Stimulated activated CD4-positive, alpha-beta T cell treated with anti-CD3 and anti-CD28 coated beads, Interleukin-15, amount 100 ng/mL, for 48 hours (primary cell): Measurements from ENCODE around the gene ZSWIM7.
A peak's percentile ranks its signal among the peaks of the same experiment; 100 is the strongest.

Experiments used
- DNase-seq, 2 donors: peaks; one replicate each; pipeline ENCODE4 v3.0.0-alpha.2; 2020; ENCODE audit warnings: low read depth in 2 of 2

Gene ZSWIM7, protein sequence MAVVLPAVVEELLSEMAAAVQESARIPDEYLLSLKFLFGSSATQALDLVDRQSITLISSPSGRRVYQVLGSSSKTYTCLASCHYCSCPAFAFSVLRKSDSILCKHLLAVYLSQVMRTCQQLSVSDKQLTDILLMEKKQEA

DNA sequence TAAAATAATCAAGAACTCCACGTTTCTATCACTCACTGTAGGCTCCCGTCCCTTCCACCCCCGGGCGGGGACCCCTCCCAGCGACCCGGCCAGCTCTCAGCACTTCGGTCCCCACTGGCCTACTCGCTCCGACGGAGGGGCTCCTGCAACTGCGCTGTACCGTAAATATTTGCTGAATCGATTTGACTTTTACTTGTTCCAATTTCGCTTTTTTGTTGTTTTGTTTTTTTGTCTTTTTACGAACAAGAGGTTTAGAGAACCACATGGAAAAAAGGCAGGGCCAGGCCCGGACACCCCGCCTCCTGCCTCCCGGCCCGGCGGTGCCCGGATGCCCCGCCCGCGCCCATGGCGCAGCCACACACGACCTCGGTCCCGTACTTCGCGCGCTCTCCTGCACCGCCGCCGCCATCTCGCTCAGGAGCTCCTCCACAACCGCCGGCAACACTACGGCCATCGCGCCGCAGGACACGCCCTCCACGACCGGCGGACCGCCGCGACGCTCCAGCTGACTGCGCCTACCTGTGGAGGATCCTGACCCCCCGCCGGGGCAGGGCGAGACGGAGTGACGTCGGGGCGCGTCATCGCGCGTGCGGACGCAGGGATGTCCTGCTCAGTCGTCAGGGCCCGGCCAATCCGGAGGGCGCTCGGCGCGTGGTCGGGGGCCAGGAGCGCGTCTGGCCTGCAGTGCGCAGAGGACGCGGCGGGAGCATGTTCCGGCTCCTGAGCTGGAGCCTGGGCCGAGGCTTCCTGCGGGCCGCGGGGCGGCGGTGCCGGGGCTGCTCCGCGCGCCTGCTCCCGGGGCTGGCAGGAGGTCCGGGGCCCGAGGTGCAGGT lies at the start of gene ZSWIM7, which contains the start of gene TTC19:
TSS of gene ZSWIM7 (minus strand) at position 564 of the 833 bp plus-strand sequence. CDS start at position 454, 110 bp downstream.
TSS of gene TTC19 (plus strand) at position 684 of the 833 bp plus-strand sequence. CDS start at position 709, 25 bp downstream.
- DNase-seq: peak; percentile 91 to 93

DNA sequence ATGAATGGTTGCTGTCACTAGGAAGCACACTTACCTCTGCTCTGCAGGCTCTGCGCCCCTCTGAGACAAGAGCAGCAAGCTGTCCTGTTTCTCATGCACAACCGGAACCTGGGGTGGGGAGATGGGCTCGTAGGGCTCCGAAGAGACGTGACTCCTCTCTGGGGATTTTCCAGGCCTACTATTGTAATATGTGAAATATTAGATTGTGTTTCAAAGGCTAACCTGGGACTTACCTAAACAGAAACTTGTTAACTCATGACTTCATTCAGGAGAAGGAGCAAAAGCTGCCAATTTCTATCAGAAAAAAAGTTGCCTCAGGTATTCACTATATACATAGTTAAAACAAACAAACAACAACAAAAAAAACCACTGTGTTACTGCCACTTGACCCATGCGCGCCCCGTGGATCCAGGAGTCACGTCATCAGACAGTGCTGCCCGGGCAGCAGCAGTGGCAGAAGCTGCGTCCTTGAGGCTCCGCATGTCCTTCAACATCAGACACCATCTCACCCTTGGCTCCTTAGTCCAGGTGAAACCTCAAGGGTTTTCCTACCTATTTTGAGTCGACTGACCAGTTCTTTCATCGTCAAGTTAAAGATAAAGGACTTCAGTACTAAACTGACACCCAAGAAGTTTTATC lies 49.4 kb upstream of the ZSWIM7 start:
- no peak for DNase-seq

DNA sequence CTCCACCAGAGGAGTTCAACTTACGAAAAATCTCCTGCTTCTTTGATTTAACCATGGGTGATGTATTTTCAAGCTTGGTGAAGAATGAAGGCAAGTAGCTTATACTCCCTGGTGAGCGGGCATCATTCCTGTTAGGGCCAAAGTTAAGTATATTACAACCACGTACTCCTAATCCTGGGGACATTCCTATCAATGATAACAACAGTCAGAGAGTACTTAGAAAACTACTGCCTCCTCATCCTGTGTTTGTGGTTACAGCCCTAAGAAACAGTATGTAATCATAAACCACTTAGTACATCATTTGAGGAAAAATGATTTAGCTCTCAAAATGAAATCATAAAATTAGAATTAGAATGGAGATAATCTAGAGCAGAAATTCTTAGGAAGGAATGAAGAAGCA lies 47.5 kb upstream of the ZSWIM7 start:
- no peak for DNase-seq

DNA sequence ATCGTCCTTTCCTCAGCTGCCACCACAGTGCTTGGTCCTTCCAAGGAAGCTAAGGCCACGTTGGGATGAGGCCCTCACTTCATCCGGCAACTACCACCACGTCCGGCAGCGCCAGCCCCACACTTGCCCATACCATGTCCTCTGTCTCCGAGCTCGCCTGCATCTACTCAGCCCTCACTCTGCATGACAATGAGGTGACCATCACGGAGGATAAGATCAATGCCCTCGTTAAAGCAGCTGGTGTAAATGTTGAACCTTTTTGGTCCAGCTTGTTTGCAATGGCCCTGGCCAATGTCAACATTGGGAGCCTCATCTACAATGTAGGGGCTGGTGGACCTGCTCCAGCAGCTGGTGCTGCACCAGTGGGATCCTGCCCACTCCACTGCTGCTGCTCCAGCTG lies 45.0 kb upstream of the ZSWIM7 start:
- no peak for DNase-seq

DNA sequence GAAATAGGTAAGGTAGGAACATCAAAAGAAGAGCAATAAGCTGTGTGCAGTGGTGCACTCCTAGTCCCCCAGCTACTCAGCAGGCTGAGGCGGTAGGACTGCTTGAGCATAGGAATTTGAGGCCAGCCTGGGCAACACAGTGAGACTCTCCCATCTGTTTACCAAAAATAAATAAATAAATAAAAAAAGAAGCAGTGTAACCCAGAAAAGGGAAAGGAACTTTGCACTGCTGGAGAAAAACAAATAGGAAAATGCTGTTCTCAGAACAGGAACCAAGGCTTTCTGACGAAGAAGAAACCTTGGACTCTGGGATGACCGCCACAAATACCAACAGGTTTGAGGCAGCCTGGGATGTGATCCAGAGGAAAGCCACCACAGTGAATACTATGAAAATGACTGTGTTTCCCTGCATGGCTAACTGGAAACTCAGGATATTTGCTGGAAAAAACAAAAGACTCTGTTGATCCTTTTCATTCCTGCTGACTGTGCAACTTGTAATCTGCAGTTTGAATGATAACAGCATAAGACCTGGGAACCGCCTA lies 41.3 kb upstream of the ZSWIM7 start:
- no peak for DNase-seq

DNA sequence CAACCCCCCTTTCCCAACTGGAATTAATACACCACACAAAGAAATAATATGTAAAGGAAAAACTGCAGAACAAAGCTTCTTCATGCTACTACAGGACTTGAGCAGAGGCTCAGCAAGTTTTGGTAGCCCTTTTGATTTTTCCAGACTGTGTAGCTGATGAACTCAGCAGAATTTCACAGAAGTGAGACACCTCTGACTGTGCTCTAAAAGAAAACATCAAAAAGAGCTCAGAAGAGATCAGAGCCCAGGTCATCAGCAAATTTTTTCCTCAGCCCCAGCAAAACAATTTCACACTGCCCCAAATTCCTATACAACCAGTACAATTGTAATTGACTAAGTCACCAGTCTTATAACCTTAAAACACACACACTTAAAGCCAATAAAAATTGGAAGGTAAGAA lies 38.1 kb upstream of the ZSWIM7 start:
- no peak for DNase-seq

DNA sequence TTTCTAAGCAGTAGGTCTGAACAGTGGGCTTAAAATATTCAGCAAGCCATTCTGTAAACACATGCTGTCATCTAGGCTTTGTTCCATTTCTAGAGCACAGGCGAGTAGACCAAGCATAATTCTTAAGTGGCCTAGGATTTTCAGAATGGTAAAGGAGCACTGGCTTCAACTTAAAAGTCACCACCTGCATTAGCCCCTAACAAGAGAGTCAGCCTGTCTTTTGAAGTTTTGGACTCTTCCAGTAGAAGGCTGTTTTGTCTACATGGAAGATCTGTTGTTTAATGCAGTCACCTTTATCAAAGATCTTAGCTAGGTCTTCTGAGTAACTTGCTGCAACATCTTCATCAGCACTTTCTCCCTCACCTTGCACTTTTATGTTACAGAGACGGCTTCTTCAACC lies 36.8 kb upstream of the ZSWIM7 start:
- no peak for DNase-seq

DNA sequence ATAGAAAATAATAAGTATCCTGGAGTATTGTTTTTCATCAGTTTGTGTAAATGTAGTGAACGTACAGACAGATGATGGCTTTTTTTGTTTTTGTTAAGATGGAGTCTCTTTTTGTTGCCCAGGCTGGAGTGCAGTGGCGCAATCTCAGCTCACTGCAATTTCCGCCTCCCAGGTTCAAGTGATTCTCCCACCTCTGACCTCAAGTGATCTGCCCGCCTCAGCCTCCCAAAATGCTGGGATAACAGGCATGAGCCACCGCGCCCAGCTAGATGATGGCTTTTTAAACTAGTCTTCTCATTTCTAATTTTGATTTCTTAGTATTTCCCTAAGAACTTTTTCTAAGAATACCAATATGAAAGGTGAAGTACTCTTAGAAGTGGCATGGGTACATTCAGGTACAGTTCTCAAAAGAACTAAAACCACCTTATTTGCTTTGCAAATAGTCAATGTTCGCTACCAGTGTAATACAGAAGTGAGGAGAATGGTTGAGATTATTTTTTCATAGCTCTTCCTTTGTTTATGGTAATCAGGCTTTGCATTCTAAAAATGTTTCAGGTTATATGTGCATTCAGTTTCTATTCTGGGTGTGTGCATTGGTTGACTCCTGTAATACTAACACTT lies 34.3 kb upstream of the ZSWIM7 start:
- DNase-seq: no peak

DNA sequence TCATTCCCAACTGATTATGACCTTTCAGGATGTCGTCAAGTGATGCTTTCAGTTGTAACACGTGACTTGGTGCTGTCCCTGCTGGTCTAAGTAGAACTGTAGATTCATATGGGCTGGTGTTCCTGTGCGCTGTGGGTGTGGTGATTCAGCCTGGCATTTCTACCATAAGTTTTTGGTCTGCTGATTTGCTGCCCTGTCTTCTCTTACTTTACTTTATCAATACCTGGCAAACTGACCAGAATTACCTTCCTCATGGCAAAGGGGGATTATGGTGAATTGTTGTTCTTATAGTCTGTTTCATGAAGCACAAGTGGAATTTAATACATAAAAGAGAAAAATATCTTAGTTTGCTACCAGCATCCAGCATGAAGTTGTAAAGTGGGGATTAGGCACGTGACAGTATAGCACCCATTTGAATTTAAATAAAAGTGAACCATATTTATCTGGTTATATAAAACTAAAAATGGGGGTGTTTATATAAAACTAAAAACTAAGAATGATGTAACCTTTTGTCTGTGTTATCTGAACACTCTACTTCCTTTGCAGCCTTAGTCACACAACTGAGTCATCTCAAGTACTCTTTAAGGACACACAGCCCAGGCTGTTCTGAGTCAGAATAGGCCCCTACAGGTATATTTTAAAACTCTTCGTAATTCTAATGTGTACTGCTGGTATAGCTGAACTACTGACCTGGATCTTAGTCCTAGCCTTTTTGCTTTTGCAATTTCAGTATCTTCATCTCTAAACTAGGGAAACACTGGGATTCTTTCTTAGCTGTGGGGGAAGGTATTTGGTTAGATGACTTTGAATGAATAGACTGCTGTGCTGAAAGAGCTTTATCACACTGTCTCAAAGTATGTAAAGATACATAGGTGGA lies 28.4 kb upstream of the ZSWIM7 start:
- peak; percentile 41 to 57 for DNase-seq

DNA sequence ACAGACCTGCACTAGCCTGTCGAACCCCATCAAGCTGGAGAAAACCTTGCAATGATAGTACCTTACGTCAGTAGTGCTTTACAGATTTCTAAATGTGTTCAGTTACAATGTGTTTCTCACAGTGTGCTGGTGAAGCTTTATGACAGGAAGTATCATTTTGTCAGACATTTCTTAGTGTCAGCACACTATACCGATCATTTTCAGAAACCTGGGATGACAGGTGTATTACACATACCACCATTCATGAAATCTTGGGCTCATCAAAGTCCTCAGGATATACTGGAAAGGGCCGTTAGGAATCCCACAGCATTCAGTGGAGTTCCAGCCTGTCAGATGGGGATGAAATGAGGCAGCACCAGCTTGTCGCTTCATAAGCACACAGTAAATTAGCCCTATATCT lies 27.4 kb upstream of the ZSWIM7 start:
- no peak for DNase-seq

DNA sequence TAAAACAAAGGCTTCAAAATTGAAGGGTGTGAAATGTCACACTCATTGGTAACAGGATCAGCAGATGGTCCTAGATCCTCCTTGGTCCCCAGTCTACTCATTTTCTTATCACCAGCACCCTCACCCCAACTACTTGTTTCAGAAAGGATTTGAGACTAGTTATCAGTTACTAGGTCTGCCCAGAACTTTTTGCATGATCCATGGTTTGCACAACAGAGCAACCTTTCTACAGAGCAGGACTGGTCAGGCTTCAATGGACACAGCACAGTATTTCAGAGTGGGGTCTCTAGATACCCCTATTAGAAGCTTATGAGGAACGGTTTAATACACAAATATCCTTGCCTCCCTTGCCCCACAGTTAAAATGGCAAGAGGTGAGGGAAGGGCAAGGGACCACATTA lies 25.7 kb upstream of the ZSWIM7 start:
- DNase-seq: no peak

DNA sequence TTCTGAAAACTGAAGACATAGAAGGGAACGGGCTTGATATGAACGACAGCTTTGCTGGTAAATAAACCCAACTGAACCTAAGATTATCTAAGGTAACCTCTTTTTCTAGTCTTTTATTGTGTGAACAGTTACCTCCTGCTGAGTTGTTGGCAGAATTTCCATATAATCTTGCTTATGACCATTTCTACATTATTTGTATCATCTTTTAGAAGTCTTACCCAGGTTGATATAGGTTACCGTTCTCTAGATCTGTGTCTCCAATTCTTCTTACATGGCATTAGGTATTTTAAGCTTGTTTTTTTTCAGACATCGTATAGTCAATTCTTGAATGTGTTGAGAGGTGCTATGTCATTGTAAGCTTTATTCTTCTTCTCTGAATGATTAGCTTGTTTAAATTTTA lies 24.4 kb upstream of the ZSWIM7 start:
- DNase-seq: no peak

DNA sequence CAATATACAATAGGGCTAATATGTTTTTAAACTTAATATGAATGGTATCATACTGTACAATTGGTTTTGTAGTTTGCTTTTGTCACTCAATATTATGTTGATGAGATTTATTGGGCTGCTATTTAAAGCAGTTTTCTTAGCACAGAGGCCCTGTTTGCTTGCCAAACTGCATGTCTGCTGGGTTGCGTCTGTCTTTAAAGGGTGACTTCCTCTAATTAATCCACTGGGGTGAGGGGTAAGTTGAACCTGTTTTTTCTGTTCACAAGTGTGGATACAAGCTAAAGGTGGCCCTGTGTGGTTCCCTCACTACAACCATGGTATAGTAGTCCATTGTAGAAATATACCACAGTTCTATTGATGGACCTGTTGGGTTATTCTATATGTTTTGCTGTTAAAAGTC lies 19.8 kb upstream of the ZSWIM7 start:
- DNase-seq: no peak

DNA sequence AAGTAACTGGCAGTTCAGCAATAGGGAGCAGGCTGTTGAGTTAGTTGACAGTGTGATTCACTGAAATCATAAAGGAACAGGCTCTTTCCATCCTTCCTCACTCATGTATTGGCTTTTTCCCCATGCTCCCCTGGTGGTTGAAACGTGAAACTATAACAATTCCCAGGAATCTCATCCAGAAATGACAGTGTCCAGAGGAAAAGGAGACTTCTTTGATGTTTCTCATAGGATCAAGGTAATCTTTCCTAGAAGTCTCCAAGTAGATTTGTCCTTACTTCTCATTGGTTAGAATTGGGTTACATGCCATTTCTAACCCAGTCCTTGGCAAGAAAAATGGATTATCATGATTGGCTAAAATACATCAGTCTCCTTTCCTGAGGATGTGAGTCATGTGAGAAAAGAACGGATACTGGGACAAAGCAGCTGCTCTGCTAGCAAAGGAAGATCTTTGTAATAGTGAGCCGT lies 14.5 kb upstream of the ZSWIM7 start:
- DNase-seq: no peak

DNA sequence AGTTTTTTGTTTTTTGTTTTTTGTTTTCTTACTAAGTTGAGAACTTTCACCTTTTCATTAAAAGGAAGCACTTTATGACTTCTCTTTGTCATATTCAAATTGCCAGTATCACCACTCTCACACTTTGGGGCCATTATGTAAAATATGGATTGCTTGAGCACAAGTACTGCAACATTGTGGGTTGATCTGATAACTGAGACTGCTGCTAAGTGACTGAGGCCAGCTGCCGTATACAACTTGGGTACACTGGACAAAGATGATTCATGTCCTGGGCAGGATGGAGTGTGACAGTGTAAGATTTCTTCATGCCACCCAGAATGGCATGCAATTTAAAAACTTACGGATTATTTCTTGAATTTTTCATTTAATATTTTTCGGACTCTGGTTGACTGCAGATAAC lies 7.9 kb upstream of the ZSWIM7 start:
- DNase-seq: no peak

DNA sequence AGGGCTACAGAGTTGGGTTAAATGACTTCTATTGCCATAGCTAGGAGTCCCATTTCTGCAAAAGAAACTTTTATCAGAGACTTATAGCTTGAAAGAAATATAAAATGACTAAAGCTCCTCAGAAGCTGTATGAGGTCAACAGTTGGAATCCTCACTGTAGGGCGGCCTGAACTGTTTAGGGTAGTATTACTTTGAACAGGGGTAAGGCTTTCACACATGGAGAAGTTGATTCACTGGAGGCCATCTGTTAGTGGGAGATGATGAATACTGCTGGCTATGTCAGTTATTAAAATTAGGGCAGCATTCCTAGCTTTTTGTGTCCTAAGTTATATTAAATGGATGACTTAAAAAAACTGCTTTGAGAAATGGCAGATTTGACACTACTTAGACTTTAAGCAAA lies 6.1 kb upstream of the ZSWIM7 start:
- DNase-seq: no peak

DNA sequence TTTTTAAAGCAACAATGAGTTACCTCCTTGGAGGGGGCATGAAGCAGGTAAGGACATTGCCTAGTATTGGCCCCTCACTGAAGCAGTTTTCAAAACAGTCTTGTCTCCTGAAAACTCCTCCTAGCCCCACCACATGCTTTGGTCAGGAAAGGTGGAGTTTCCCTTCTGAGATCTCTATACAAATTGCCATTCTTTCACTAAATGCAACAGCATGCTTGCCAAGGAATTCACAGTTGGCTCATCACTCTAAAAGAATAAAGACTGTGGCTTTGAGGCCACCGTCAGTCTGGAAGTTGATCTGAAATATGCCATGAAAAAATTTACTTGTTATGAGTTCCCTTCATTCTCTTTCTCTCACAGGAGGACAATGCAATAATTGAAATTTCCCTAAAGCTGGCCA lies 4.3 kb upstream of the ZSWIM7 start:
- DNase-seq: no peak

DNA sequence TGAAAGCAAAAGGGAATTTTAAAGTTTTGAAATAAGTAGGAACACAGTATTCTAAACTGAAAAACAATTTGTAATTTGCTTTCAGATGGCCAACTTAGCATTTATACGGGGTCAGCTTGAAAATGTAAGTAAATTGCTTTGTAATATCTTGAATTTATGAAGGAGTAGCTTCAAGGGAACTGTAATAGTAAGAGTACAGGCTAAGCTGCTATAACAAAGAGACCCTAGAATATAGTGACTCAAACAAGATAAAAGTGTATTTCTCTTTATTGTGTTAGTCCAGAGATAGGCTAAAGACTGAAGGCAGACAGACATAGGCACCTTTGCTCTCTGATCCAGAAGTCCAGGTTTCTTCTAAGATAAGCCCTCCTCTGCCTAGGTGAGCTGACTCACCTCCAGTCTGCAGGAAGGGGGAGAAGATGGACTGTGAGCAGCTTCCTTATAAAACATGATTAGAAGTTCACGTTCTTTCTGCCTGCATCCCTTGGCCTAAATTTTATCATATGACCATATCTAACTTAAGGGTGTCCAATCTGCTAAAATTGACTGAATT lies 3.3 kb upstream of the ZSWIM7 start:
- DNase-seq: no peak

DNA sequence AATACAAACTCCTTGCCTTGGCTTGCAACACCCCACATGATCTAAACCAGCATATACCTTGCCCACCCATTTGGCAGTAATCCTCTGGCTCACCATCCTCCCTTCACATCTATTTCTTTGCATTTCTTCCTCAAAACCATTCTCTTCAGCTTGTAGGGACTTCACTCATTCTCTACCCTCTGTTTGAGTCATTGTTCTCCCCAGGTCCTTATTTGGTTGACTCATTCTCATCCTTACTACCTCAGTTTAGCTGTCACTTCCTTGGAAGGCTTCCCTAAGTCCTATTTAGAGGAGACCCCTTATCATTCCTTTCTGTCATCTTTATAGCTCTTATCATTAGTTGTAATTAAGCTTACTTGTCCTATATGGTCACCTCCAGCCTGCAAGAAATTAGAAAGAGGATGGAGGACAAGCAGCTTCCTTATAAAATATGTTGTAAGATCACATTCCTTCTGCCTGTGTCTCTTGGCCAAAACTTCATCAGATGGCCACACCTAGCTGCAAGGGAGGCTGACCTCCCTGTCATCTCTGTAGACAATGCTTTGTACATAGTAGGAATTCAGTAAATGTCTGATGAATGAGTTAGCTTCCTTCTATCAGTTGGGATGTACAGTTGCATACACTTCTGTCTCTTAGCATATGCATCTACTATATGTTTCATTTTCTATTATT lies 1.9 kb upstream of the ZSWIM7 start:
- DNase-seq: no peak
